ENCODE results near the gene LMNTD1. TPM values are rescaled to one million over a fixed set of nuclear protein-coding genes. Genes with fewer than 3 reads are reported as not detected.

Gene LMNTD1
- total and polyA plus RNA-seq, 2 experiments from 2014 or later, result not detected

GRCh38 chr12:25570418-25570817 lies 17.3 kb upstream of the LMNTD1 start (continued):
- no peak for TF ChIP-seq REST (IDR thresholded peaks at IDR 0.05; ENCODE audit: unreplicated experiment)
- no peak for TF ChIP-seq NANOG (IDR thresholded peaks at IDR 0.05; ENCODE audit: borderline replicate concordance)
- no peak for TF ChIP-seq EZH2 (IDR thresholded peaks at IDR 0.05; ENCODE audit: low read depth, unreplicated experiment)

GRCh38 chr12:25566202-25566949 lies 13.3 kb upstream of the LMNTD1 start:
- H2AFZ ChIP-seq, result no peak overlapping the region
- H3K4me3 ChIP-seq, result no peak overlapping the region
- no peaks in the 10 kb centered on the region for H3F3A ChIP-seq (replicated peaks; ENCODE audit: low read depth)
- no peak overlapping the region for H3K27ac ChIP-seq (ENCODE audit: low read depth)
- peaks cover 9% of the 10 kb centered on the region; the same call in 1 of the 2 replicates for H3K9me2 ChIP-seq (ENCODE audit: insufficient read depth)
- DNase-seq (ENCODE audit: low spot score), result no peak
- no peaks in the 10 kb centered on the region for H3K79me2 ChIP-seq (replicated peaks; ENCODE audit: insufficient read depth)
- H3K27me3 Mint-ChIP-seq (ENCODE audit: insufficient read depth, low read depth, poor library complexity), result peaks cover 4% of the 10 kb centered on the region
- no peak for ATAC-seq
- no peaks in the 10 kb centered on the region for H3K36me3 ChIP-seq (ENCODE audit: insufficient read depth)
- H3K4me3 Mint-ChIP-seq, result no peak overlapping the region
- no peaks in the 10 kb centered on the region for H3K4me1 ChIP-seq (ENCODE audit: insufficient read depth)
- H3K27ac Mint-ChIP-seq, result no peak overlapping the region
- peaks cover 9% of the 10 kb centered on the region; the same call in 2 of the 3 replicates for H3K36me3 Mint-ChIP-seq (ENCODE audit: low read depth)
- H3K4me1 Mint-ChIP-seq, result no peaks in the 10 kb centered on the region
- H3K27me3 ChIP-seq (ENCODE audit: insufficient read depth), result no peaks in the 10 kb centered on the region
- H3K4me2 ChIP-seq, result no peak overlapping the region
- H3K9me3 Mint-ChIP-seq, result peaks cover 22% of the 10 kb centered on the region
- H4K20me1 ChIP-seq (replicated peaks; ENCODE audit: insufficient read depth), result no peaks in the 10 kb centered on the region
- TF ChIP-seq CREB1 (CRISPR knock-in tag; IDR thresholded peaks at IDR 0.05; ENCODE audit: low read depth) (no peak), EZH2 (IDR thresholded peaks at IDR 0.05; ENCODE audit: low read depth, unreplicated experiment) (no peak), NANOG (IDR thresholded peaks at IDR 0.05; ENCODE audit: borderline replicate concordance) (no peak), ZNF331 (CRISPR knock-in tag; IDR thresholded peaks at IDR 0.05; ENCODE audit: low read depth) (no peak), REST (IDR thresholded peaks at IDR 0.05; ENCODE audit: unreplicated experiment) (no peak), ZNF462 (CRISPR knock-in tag; IDR thresholded peaks at IDR 0.05) (no peak)
- TF ChIP-seq, protein P1, sequence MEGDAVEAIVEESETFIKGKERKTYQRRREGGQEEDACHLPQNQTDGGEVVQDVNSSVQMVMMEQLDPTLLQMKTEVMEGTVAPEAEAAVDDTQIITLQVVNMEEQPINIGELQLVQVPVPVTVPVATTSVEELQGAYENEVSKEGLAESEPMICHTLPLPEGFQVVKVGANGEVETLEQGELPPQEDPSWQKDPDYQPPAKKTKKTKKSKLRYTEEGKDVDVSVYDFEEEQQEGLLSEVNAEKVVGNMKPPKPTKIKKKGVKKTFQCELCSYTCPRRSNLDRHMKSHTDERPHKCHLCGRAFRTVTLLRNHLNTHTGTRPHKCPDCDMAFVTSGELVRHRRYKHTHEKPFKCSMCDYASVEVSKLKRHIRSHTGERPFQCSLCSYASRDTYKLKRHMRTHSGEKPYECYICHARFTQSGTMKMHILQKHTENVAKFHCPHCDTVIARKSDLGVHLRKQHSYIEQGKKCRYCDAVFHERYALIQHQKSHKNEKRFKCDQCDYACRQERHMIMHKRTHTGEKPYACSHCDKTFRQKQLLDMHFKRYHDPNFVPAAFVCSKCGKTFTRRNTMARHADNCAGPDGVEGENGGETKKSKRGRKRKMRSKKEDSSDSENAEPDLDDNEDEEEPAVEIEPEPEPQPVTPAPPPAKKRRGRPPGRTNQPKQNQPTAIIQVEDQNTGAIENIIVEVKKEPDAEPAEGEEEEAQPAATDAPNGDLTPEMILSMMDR (conservative IDR thresholded peaks at IDR 0.05; ENCODE audit: low read depth in 2 of 2), result no peak

Data from GM23338 (cell line).